Skin epidermis (tissue), 12 donors: ENCODE data around the gene OR10Z1.

Source experiments
- H3K27ac ChIP-seq, 21 experiments: fragments of 200-600 bp; sonication (generic) in 11 of 21; one replicate each; pipeline ENCODE4 v1.5.0; 2020; ENCODE audit warnings: mild to moderate bottlenecking in 3 of 21, inconsistent platforms in 2 of 21, moderate library complexity in 2 of 21
- H3K4me3 ChIP-seq, 7 experiments: fragments of 200-600 bp; sonication (generic) in 2 of 7; one replicate each; pipeline ENCODE4 v1.5.0; 2020; ENCODE audit warnings: inconsistent platforms in 2 of 7, mild to moderate bottlenecking in 2 of 7, moderate library complexity in 1 of 7

Gene OR10Z1

GRCh38 chr1:158604968-158605367, at the start of gene OR10Z1:
TSS of gene OR10Z1 (plus strand) at chr1:158605268. CDS start at chr1:158606439, 1,171 bp downstream.
- Histone ChIP-seq H3K27ac (no peak within 1 kb of the TSS), H3K4me3 (no peak within 1 kb of the TSS)

- Histone ChIP-seq H3K4me3 (no peak overlapping the region), H3K27ac (no peak overlapping the region)
Observed at GRCh38 chr1:158559696-158560095, 45.4 kb upstream of the OR10Z1 start.

GRCh38 chr1:158563853-158564252, 41.2 kb upstream of the OR10Z1 start:
- H3K27ac ChIP-seq, result no peak overlapping the region

GRCh38 chr1:158564608-158565007, 40.5 kb upstream of the OR10Z1 start:
- H3K27ac ChIP-seq, result no peak overlapping the region
- no peak overlapping the region for H3K4me3 ChIP-seq

More at GRCh38 chr1:158563853-158564252, 41.2 kb upstream of the OR10Z1 start:
- H3K4me3 ChIP-seq, result no peak overlapping the region

- H3K4me3 ChIP-seq, result no peak within 1 kb of the TSS
- H3K27ac ChIP-seq, result no peak within 1 kb of the TSS
Observed at GRCh38 chr1:158570480-158570879, 34.6 kb upstream of the OR10Z1 start, which contains the start of gene OR6P1. TSS of gene OR6P1 (minus strand) at chr1:158570580. CDS start at chr1:158563604, 6,976 bp downstream.

GRCh38 chr1:158572226-158572625, 32.8 kb upstream of the OR10Z1 start:
- H3K4me3 ChIP-seq, result no peak overlapping the region
- no peak overlapping the region for H3K27ac ChIP-seq

- no peak overlapping the region for H3K4me3 ChIP-seq
- no peak overlapping the region for H3K27ac ChIP-seq
Observed at GRCh38 chr1:158577561-158577960, 27.5 kb upstream of the OR10Z1 start.

- no peak within 1 kb of the TSS for H3K27ac ChIP-seq
- no peak within 1 kb of the TSS for H3K4me3 ChIP-seq
Observed at GRCh38 chr1:158579733-158580132, 25.3 kb upstream of the OR10Z1 start, which contains the start of gene OR10X1. TSS of gene OR10X1 (minus strand) at chr1:158579899. CDS start at chr1:158579899, 0 bp downstream.

- Histone ChIP-seq H3K4me3 (no peak overlapping the region), H3K27ac (no peak overlapping the region)
Observed at GRCh38 chr1:158583962-158584361, 21.1 kb upstream of the OR10Z1 start.

GRCh38 chr1:158586942-158587341, 18.1 kb upstream of the OR10Z1 start:
- H3K27ac ChIP-seq, result no peak overlapping the region
- H3K4me3 ChIP-seq, result no peak overlapping the region

GRCh38 chr1:158600735-158601134, 4.3 kb upstream of the OR10Z1 start:
- Histone ChIP-seq H3K4me3 (no peak overlapping the region), H3K27ac (no peak overlapping the region)

- Histone ChIP-seq H3K4me3 (no peak overlapping the region), H3K27ac (no peak overlapping the region)
Observed at GRCh38 chr1:158607296-158607695, 2.2 kb downstream of the OR10Z1 start.

GRCh38 chr1:158611916-158612315, 6.8 kb downstream of the OR10Z1 start:
- H3K27ac ChIP-seq, result no peak overlapping the region

GRCh38 chr1:158613764-158614163, 8.7 kb downstream of the OR10Z1 start:
- H3K27ac ChIP-seq, result no peak overlapping the region

More at GRCh38 chr1:158611916-158612315, 6.8 kb downstream of the OR10Z1 start:
- no peak overlapping the region for H3K4me3 ChIP-seq

GRCh38 chr1:158638146-158638545, 33.1 kb downstream of the OR10Z1 start:
- Histone ChIP-seq H3K27ac (no peak overlapping the region), H3K4me3 (no peak overlapping the region)

More at GRCh38 chr1:158613764-158614163, 8.7 kb downstream of the OR10Z1 start:
- H3K4me3 ChIP-seq, result no peak overlapping the region

GRCh38 chr1:158638904-158639303, 33.8 kb downstream of the OR10Z1 start:
- H3K27ac ChIP-seq, result no peak overlapping the region

GRCh38 chr1:158644449-158644848, 39.4 kb downstream of the OR10Z1 start:
- Histone ChIP-seq H3K27ac (no peak overlapping the region), H3K4me3 (no peak overlapping the region)

More at GRCh38 chr1:158638904-158639303, 33.8 kb downstream of the OR10Z1 start:
- no peak overlapping the region for H3K4me3 ChIP-seq

- Histone ChIP-seq H3K4me3 (no peak overlapping the region), H3K27ac (no peak overlapping the region)
Observed at GRCh38 chr1:158646465-158646864, 41.4 kb downstream of the OR10Z1 start.

- no peak overlapping the region for H3K27ac ChIP-seq
- H3K4me3 ChIP-seq, result no peak overlapping the region
Observed at GRCh38 chr1:158649052-158649451, 44.0 kb downstream of the OR10Z1 start.

GRCh38 chr1:158652721-158653334, 47.8 kb downstream of the OR10Z1 start:
- Histone ChIP-seq H3K27ac (no peak overlapping the region), H3K4me3 (no peak overlapping the region)

GRCh38 chr1:158654086-158654485, 49.0 kb downstream of the OR10Z1 start:
- H3K27ac ChIP-seq, result no peak overlapping the region
- no peak overlapping the region for H3K4me3 ChIP-seq

GRCh38 chr1:158654571-158654970, 49.5 kb downstream of the OR10Z1 start:
- no peak overlapping the region for H3K4me3 ChIP-seq
- no peak overlapping the region for H3K27ac ChIP-seq
